Hepatocyte (in vitro differentiated cells): ENCODE results near the gene TMEM258. TPM values are rescaled to one million over a fixed set of nuclear protein-coding genes. Genes with fewer than 3 reads are reported as not detected.
A peak's percentile ranks its signal among the peaks of the same experiment; 100 is the strongest.

Experiments used
- DNase-seq: peaks from one replicate; pipeline ENCODE4 v3.0.0-alpha.2; 2016; ENCODE audit warnings: low spot score
- H2AFZ ChIP-seq: fragments of 200-600 bp; sonication (generic); 2 replicates; pipeline ENCODE4 v1.6.0; 2016; ENCODE audit warnings: antibody characterized with exemption, mild to moderate bottlenecking
- H3K27ac ChIP-seq: fragments of 200-600 bp; sonication (generic); 2 replicates; pipeline ENCODE4 v1.5.1; 2016; ENCODE audit warnings: mild to moderate bottlenecking
- H3K27me3 ChIP-seq: fragments of 200-600 bp; sonication (generic); 2 replicates; pipeline ENCODE4 v1.6.1; 2016
- H3K36me3 ChIP-seq: fragments of 200-600 bp; sonication (generic); replicated peaks from 2 replicates; pipeline ENCODE4 v1.5.1; 2016; ENCODE audit warnings: low read depth; ENCODE audit not compliant: insufficient read depth
- H3K4me1 ChIP-seq: fragments of 200-600 bp; sonication (generic); 2 replicates; pipeline ENCODE4 v1.5.1; 2016; ENCODE audit warnings: mild to moderate bottlenecking, moderate library complexity; ENCODE audit not compliant: insufficient read depth
- H3K4me2 ChIP-seq: fragments of 200-600 bp; sonication (generic); 2 replicates; pipeline ENCODE4 v1.6.0; 2016
- H3K4me3 ChIP-seq: fragments of 200-600 bp; sonication (generic); 2 replicates; pipeline ENCODE4 v1.5.1; 2016; ENCODE audit warnings: mild to moderate bottlenecking
- H3K79me2 ChIP-seq: fragments of 200-600 bp; sonication (generic); 2 replicates; pipeline ENCODE4 v1.6.0; 2017; ENCODE audit warnings: mild to moderate bottlenecking
- H3K9me2 ChIP-seq: fragments of 200-600 bp; sonication (generic); replicated peaks from 2 replicates; pipeline ENCODE4 v1.6.0; 2017; ENCODE audit warnings: mild to moderate bottlenecking; ENCODE audit not compliant: insufficient read depth
- H3K9me3 ChIP-seq: fragments of 200-600 bp; sonication (generic); 2 replicates; pipeline ENCODE4 v1.5.1; 2016; ENCODE audit warnings: low read depth, mild to moderate bottlenecking
- H4K20me1 ChIP-seq: fragments of 200-600 bp; sonication (generic); 2 replicates; pipeline ENCODE4 v1.6.0; 2016; ENCODE audit warnings: mild to moderate bottlenecking; ENCODE audit not compliant: insufficient read depth, poor library complexity, severe bottlenecking
- EZH2 ChIP-seq: fragments of 200-600 bp; sonication (generic); IDR thresholded peaks from 2 replicates; pipeline ENCODE4 v1.6.1; 2016; ENCODE audit warnings: antibody characterized with exemption, mild to moderate bottlenecking, borderline replicate concordance
- EZH2phosphoT487 ChIP-seq: fragments of 200-600 bp; sonication (generic); IDR thresholded peaks from one replicate; pipeline ENCODE4 v1.6.1; 2018; ENCODE audit warnings: antibody characterized with exemption, mild to moderate bottlenecking, low read depth, moderate library complexity; ENCODE audit not compliant: unreplicated experiment, severe bottlenecking
- WGBS: methylation state at CpG from one replicate; pipeline ENCODE4 v1.1.6; 2016; ENCODE audit warnings: low lambda C conversion rate; ENCODE audit errors: missing lambda C conversion rate; 5-methylcytosine and 5-hydroxymethylcytosine counted together
- polyA plus RNA-seq: library from polyadenylated mRNA; unstranded; fragments of >200 nt; fragmentation: Nextera tagmentation; extraction: Ambion mirVana; gene quantifications from 2 replicates; pipeline ENCODE4 v1.2.1, GENCODE V29; 2016
- total RNA-seq: library from RNA; depleted of rRNA; stranded (reverse); fragments of >200 nt; gene quantifications from 2 replicates; pipeline ENCODE4 v1.2.3, GENCODE V29; 2014
- TF ChIP-seq, protein P1 (sequence below): fragments of 200-600 bp; sonication (generic); IDR thresholded peaks from 2 replicates; pipeline ENCODE4 v1.5.1; 2016; ENCODE audit warnings: antibody characterized with exemption, mild to moderate bottlenecking; ENCODE audit not compliant: poor library complexity

Gene TMEM258
- total and polyA plus RNA-seq, 2 experiments from 2014 or later, result 64.7 to 253 TPM

DNA sequence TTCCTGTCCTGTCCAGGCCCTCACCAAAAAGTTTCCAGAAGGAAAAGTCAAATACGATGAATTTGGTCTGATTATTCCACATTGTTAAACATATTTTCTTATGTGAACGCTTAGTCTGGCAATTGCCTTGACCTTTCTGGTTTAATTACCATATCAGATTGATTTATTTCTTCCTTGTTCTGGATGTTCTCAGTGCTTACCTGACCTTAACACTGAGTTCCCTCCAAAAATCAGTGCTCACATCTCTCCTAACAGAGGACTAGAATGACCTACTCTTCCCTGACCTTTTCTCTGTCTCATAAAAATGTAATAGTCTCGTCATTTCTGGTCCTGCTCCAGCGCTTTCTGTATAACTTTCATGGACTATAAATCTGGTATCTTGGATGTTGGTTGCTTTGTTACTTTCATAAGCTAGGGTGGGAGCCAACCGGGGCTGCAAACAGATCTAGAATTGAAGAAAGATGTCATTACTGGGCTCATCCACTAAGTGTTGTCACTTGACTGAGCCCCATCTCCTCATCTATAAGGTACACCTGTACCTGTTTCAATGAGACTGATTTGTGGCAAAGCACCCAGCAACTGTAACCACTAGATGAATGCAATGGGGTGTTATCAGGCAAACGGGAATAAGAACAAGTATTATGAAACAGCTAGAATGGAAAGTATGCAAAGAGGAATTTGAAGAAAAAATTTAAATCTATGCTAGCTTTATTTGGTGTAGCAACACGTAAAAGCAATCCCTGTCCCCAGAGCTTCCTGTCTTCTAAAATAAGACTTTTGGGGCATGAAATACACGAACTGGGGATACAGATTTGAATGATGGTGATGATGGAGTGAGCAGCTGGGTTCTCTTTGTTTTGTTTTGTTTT lies 38.1 kb upstream of the TMEM258 start:
- WGBS, result 44% methylated on average over 8 of the region's 8 CpGs
- Histone ChIP-seq H3K4me1 (peaks cover 39% of the 10 kb centered on the region), H3K4me2 (peak overlapping the region; percentile 93), H3K27ac (peak overlapping the region; percentile 98), H2AFZ (no peak overlapping the region), H4K20me1 (peaks cover 42% of the 10 kb centered on the region), H3K27me3 (no peaks in the 10 kb centered on the region), H3K36me3 (no peaks in the 10 kb centered on the region), H3K4me3 (peak overlapping the region; percentile 95), H3K9me2 (no peaks in the 10 kb centered on the region), H3K79me2 (peaks cover 69% of the 10 kb centered on the region), H3K9me3 (no peaks in the 10 kb centered on the region)
- TF ChIP-seq, protein P1, sequence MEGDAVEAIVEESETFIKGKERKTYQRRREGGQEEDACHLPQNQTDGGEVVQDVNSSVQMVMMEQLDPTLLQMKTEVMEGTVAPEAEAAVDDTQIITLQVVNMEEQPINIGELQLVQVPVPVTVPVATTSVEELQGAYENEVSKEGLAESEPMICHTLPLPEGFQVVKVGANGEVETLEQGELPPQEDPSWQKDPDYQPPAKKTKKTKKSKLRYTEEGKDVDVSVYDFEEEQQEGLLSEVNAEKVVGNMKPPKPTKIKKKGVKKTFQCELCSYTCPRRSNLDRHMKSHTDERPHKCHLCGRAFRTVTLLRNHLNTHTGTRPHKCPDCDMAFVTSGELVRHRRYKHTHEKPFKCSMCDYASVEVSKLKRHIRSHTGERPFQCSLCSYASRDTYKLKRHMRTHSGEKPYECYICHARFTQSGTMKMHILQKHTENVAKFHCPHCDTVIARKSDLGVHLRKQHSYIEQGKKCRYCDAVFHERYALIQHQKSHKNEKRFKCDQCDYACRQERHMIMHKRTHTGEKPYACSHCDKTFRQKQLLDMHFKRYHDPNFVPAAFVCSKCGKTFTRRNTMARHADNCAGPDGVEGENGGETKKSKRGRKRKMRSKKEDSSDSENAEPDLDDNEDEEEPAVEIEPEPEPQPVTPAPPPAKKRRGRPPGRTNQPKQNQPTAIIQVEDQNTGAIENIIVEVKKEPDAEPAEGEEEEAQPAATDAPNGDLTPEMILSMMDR, result no peak
- TF ChIP-seq EZH2phosphoT487 (no peak), EZH2 (no peak)
- DNase-seq, result no peak

DNA sequence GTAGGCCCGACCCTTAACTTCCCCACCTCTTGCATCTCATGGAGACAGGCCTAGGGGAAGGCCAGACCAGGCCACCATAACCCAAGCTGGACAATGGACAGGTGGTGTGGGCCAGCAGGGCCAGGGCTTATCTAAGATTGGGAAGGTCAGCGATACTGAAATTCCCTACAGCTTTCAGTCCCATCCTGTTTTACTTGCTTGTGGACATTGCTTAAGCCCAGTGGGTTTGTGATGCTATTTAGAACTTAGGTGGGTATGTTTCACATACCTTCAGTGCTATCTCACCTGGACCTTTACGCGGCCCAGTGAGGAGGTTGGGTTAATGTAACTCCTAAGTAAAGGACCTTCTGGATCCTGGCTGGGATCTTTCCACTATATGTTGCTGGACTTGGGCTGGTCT lies 37.4 kb upstream of the TMEM258 start:
- Histone ChIP-seq H3K36me3 (no peaks in the 10 kb centered on the region), H3K4me3 (peak overlapping the region; percentile 95), H3K9me2 (no peaks in the 10 kb centered on the region), H3K9me3 (no peaks in the 10 kb centered on the region), H3K4me1 (peaks cover 34% of the 10 kb centered on the region), H2AFZ (no peak overlapping the region), H3K27me3 (no peaks in the 10 kb centered on the region), H4K20me1 (peaks cover 42% of the 10 kb centered on the region), H3K4me2 (peak overlapping the region; percentile 93), H3K27ac (peak overlapping the region; percentile 98), H3K79me2 (peaks cover 64% of the 10 kb centered on the region)
- 67% methylated on average over 4 of the region's 4 CpGs for WGBS
- TF ChIP-seq, protein P1, result no peak
- DNase-seq, result no peak

DNA sequence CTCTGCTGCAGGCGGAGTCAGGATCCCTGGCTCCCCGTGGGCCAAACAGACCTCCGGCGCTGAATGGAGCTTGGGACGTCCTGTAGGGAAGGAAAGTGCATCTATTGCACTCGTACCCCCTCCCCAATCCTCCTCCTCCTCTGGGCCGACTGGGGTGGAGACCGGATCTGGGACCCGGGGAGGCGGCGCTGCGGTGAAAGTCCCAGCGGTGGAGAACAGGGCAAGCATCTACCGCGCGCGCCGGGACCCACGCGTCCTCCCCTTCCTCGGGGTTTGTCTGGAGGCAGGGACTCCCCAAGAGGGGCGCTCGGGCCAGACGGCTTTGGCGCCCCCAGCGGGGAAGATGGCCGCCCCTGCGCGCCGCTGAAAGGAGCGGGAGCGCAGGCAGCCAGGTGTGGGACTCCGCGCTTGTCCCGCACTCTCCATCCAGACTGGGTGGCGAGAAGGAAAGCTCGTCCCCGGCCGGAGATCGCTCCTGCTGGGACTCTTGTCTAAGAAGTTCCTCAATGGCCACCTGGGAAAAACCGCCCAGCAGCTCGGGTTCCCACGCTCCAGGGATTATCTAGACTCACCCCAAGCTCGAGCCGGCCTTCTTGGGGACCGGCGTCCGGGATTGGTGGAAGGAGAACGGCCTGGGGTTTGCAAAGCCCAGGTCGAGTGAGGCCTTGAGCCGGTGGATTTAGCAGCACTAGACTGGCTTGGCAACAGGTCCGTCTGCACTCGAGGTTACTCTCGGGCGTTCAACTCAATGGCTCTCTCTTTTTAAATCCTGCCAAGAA lies 36.4 kb upstream of the TMEM258 start:
- Histone ChIP-seq H3K9me2 (no peaks in the 10 kb centered on the region), H3K4me1 (peaks cover 26% of the 10 kb centered on the region)
- peak; percentile 74 for DNase-seq

More for the DNA sequence above, 36.4 kb upstream of the TMEM258 start:
- TF ChIP-seq, protein P1, result peak; percentile 49
- TF ChIP-seq EZH2, result no peak
- Histone ChIP-seq H3K27ac (peak overlapping the region; percentile 98), H2AFZ (peak overlapping the region; percentile 60), H3K36me3 (no peaks in the 10 kb centered on the region), H3K79me2 (peaks cover 55% of the 10 kb centered on the region), H3K27me3 (no peaks in the 10 kb centered on the region), H3K4me3 (peak overlapping the region; percentile 95), H4K20me1 (peaks cover 34% of the 10 kb centered on the region), H3K9me3 (no peaks in the 10 kb centered on the region), H3K4me2 (peak overlapping the region; percentile 93)
- 1% methylated on average over 55 of the region's 55 CpGs for WGBS
